NCI-H2171 treated with DMSO at 0.1 percent for 48 hours (cell line): ENCODE measurements around the gene CNTNAP1.
"Not testable (repeated sequence)": the region's sequence is repeated elsewhere in the genome, so short reads cannot be mapped to it uniquely, and the experiment has no call there.

Source experiments
- DNase-seq: peaks from one replicate; lab custom pipeline; 2025; lab: John Stamatoyannopoulos, UW

CNTNAP1 gene

GRCh38 chr17:42681976-42682721, at the start of gene CNTNAP1:
Gene CNTNAP1 (plus strand): TSS chr17:42682531. CDS start chr17:42682830, 299 bp downstream.
- DNase-seq, result peak; percentile 62

DNA sequence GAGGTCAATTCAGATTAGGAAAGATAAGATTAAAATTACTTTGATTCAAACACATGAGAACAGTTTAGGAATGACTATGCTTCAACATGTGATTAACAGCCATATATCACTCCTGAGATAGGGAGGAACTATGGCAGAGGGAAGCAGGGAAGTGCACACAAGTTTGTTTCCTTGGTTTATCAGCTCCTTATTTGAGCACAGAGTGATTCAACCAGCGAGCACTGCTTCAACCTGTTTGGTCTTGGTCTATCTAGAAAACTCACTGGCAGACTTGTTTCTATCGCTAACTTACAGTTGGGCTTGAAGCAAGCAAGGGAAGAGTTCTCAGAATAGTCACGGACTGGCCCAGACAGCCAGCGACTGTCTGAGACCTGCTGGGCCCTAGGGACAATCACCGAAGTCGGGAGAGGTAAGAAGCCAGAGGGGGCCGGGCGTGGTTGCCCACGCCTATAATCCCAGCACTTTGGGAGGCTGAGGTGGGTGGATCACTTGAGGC, 49.3 kb upstream of the CNTNAP1 start:
- DNase-seq, result no peak

GRCh38 chr17:42639525-42640113, 42.7 kb upstream of the CNTNAP1 start:
- DNase-seq, result no peak

- DNase-seq, result no peak
Measured at GRCh38 chr17:42640121-42640520, 42.2 kb upstream of the CNTNAP1 start.

DNA sequence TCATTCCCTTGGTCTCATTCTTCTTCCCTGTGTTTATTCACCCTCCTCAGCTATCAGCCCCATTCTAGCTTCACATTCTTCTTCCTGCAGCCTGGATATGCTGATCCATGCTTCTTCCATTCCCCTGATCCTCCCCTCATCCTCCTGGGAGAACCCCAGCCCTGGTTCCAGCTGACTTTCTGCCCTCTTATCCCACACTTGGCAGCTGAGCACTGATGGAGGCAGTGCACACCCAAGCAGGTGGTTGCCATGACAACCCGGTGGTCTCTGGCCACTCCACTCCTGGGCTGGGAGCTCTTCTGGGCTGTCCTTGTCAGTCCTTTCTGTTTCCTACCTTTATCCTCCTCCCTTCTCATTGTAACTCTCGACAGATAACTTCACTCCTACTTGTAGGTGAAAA, 40.0 kb upstream of the CNTNAP1 start:
- DNase-seq, result no peak

GRCh38 chr17:42647778-42648177, 34.6 kb upstream of the CNTNAP1 start:
- no peak for DNase-seq

GRCh38 chr17:42651392-42651791, 30.9 kb upstream of the CNTNAP1 start:
- no peak for DNase-seq

GRCh38 chr17:42653179-42654124, 28.9 kb upstream of the CNTNAP1 start:
- DNase-seq, result no peak

GRCh38 chr17:42655528-42655927, 26.8 kb upstream of the CNTNAP1 start:
- DNase-seq, result no peak

- no peak for DNase-seq
Measured at GRCh38 chr17:42657824-42658588, 24.3 kb upstream of the CNTNAP1 start.

DNA sequence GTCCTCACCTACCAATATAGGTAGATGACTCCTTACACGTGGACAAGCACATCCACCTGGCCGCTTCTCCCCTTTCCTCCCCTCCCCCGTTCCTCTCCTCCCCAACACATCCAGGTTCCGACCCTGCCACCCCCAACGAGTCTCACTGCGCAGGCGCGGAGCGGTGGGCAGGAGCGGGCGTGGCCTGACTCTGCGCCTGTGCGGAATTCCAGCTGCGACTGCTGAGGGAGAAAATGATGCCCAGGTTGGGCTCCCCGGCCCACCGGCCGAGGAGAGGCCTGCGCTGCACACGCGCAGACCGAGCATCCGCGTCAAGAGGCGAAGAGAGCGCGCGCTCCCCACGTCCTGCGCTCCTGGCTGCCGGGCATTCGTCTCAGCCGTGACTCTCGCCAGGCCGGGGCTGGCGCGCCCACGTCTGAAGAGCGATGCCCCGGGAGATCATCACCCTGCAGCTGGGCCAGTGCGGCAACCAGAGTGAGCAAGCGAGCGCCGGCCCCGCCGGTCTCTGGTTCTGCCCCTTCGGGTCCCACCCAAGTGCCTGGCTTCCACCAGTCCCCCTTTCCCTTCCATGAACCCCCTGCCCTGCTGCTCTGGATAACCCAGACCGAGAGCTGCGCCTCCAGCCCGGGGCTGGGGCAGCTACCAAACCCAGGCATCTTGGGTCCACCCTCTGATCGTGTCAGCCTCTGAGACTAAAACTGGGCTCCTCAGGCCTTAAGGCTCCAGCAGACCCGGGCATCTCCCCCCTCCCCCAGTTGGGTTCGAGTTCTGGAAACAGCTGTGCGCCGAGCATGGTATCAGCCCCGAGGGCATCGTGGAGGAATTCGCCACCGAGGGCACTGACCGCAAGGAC, 23.0 kb upstream of the CNTNAP1 start, which contains the start of gene TUBG2:
TUBG2 (plus strand) TSS at position 206 of the 853 bp plus-strand sequence; CDS start at position 426, 220 bp downstream.
- peak; percentile 94 for DNase-seq

- DNase-seq, result not testable (repeated sequence)
Measured at GRCh38 chr17:42659932-42660274, 22.4 kb upstream of the CNTNAP1 start.

- DNase-seq, result no peak
Measured at GRCh38 chr17:42660692-42661345, 21.5 kb upstream of the CNTNAP1 start.

GRCh38 chr17:42665581-42666001, 16.7 kb upstream of the CNTNAP1 start:
- no peak for DNase-seq

GRCh38 chr17:42666126-42666525, 16.2 kb upstream of the CNTNAP1 start:
- DNase-seq, result not testable (repeated sequence)

- no peak for DNase-seq
Measured at GRCh38 chr17:42667088-42667951, 15.0 kb upstream of the CNTNAP1 start.

- DNase-seq, result no peak
Measured at GRCh38 chr17:42669705-42669976, 12.7 kb upstream of the CNTNAP1 start.

DNA sequence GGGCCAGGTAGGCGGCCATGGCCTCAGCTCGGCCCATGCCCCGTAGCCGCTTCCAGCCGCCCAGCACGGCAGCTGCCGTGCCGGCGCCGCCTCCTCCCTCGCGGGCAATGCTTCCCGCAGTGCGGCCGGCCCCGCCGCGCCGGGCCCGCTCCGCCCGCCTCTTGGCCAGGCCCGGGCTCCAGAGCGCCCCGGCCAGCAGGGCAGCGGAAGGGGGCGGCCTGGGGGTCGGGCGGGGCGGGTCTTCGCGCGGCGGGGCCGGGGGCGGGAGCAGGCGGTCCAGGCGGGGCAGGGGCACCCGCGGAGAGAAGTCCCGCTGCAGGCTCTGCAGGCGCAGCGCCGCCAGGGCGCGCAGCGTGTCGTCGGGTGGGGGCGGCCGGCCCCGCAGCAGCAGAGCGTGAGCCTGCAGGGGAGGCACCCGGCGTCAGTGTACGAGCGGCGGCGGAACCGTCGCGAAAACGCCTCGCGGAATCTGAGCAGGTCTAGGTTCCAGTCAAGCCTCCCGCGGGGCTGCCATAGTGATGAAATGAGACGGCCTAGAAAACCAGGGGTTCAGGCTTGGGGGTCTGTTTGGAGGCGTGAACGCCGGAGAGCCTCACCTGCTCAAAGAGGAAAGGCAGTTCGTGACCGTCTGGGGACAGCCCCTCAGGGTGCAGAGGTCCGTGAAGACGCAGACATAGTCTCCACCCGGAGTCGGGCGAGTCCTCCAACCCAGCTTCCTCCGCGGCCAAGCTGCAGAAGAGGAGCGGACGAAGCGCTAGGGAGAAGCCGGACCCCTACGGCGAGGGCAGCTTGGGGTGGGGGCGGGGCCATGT, 12.1 kb upstream of the CNTNAP1 start:
- DNase-seq, result no peak
